ENCODE results near the gene RASSF8. TPM values are rescaled to one million over a fixed set of nuclear protein-coding genes. Genes with fewer than 3 reads are reported as not detected.

Gene RASSF8
- total RNA-seq, 2 donors from 2014 or later: 47.9 to 86.6 TPM

DNA sequence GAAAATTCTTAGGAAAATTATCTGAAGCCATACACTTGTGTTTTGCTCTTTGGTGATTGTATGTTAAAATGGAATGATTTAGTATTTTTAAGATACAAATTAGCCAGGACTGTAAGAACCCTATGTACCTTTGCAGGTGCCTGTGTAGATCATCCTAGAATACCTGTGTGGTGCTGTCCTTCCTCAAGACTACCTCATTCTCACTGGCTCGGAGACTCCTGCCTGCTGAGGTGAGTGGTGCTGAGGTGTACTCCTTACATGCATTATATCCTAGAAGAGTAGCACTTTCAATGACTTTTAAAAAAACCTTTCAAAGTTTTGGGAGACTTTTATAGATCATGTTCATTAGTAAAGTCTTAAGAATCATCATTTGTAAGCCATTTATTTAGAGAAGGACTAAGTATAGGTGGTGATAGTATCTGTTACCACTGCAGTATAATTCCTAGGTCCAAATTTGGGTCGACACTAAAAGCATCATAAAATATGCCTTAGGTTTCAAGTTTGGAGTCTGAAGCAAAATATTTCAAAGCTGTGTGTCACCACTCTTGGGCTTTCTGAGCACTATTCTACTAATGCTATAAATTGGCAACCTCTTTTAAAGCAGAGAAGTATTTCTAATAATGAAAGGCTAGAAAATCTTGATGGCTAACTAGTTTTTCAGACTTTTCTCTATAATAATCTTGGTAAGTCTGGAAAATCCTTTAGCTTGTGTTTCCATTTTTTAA is 36.6 kb downstream of the RASSF8 start:
- ATAC-seq (ENCODE audit: insufficient number of reproducible peaks, low FRiP score, low read depth) (no peak), DNase-seq (ENCODE audit: low spot score) (no peak)
- Histone ChIP-seq H3K9me3 (no peaks in the 10 kb centered on the region), H3K4me1 (ENCODE audit: control insufficient read depth in 1 of 2, low read depth in 2 of 2) (peaks cover 24 to 76% of the 10 kb centered on the region in 2 donors), H3K36me3 (no peaks in the 10 kb centered on the region), H3K27ac (peak overlapping the region; percentile 66 to 76), H3K4me3 (no peak overlapping the region), H3K27me3 (replicated peaks; ENCODE audit: insufficient read depth) (no peaks in the 10 kb centered on the region)
- TF ChIP-seq, protein P1, sequence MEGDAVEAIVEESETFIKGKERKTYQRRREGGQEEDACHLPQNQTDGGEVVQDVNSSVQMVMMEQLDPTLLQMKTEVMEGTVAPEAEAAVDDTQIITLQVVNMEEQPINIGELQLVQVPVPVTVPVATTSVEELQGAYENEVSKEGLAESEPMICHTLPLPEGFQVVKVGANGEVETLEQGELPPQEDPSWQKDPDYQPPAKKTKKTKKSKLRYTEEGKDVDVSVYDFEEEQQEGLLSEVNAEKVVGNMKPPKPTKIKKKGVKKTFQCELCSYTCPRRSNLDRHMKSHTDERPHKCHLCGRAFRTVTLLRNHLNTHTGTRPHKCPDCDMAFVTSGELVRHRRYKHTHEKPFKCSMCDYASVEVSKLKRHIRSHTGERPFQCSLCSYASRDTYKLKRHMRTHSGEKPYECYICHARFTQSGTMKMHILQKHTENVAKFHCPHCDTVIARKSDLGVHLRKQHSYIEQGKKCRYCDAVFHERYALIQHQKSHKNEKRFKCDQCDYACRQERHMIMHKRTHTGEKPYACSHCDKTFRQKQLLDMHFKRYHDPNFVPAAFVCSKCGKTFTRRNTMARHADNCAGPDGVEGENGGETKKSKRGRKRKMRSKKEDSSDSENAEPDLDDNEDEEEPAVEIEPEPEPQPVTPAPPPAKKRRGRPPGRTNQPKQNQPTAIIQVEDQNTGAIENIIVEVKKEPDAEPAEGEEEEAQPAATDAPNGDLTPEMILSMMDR (IDR thresholded peaks at IDR 0.05): no peak

DNA sequence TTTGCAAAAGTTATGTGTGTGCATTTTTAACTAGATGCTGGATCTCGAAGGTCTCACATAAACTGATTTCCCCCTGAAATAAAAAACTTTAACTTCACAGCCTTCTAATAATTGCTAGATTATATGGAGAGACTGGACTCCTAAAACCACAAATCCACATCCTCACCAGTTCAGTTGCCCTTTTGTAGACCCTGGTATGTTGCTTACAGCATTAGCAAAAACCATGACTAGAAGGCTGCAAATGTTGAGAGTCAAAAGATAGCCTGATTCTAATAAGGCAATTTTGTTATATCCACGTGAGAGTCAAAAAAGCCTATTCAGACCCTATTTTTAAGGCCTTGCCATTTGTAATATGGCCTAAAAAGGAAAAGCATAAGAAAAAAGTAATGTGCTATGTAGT is 37.4 kb downstream of the RASSF8 start:
- ATAC-seq (ENCODE audit: insufficient number of reproducible peaks, low FRiP score, low read depth): no peak
- Histone ChIP-seq H3K27ac (peak overlapping the region; percentile 66 to 76), H3K4me3 (no peak overlapping the region), H3K4me1 (ENCODE audit: control insufficient read depth in 1 of 2, low read depth in 2 of 2) (peaks cover 24 to 71% of the 10 kb centered on the region in 2 donors), H3K9me3 (no peaks in the 10 kb centered on the region), H3K36me3 (no peaks in the 10 kb centered on the region), H3K27me3 (replicated peaks; ENCODE audit: insufficient read depth) (no peaks in the 10 kb centered on the region)
- no peak for DNase-seq (ENCODE audit: low spot score)
- TF ChIP-seq, protein P1 (IDR thresholded peaks at IDR 0.05): no peak

DNA sequence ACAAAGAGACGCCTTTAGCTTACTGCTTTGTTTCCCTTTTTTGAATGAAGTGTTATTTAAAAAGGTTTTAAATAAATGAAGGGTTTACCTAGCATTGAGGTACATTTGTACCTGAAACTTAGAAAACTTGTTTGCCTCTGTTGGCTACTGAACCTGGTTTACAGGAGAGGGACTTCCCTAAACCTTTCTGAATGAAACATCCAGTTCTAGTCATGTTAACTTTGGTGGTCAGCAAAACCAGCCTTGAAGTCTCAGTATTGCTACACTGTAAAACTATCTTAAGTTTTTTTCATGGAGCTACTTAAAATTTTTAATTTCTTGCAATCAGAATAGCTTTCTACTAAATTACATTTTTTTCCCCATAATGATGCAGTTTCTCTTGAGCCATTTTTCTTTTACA is 38.2 kb downstream of the RASSF8 start:
- no peak for ATAC-seq (ENCODE audit: insufficient number of reproducible peaks, low FRiP score, low read depth)
- Histone ChIP-seq H3K27me3 (replicated peaks; ENCODE audit: insufficient read depth) (no peaks in the 10 kb centered on the region), H3K27ac (peak overlapping the region; percentile 37 to 66), H3K36me3 (no peaks in the 10 kb centered on the region), H3K4me1 (ENCODE audit: control insufficient read depth in 1 of 2, low read depth in 2 of 2) (peaks cover 24 to 64% of the 10 kb centered on the region in 2 donors), H3K4me3 (no peak overlapping the region), H3K9me3 (no peaks in the 10 kb centered on the region)
- DNase-seq (ENCODE audit: low spot score): no peak
- TF ChIP-seq, protein P1 (IDR thresholded peaks at IDR 0.05): no peak

DNA sequence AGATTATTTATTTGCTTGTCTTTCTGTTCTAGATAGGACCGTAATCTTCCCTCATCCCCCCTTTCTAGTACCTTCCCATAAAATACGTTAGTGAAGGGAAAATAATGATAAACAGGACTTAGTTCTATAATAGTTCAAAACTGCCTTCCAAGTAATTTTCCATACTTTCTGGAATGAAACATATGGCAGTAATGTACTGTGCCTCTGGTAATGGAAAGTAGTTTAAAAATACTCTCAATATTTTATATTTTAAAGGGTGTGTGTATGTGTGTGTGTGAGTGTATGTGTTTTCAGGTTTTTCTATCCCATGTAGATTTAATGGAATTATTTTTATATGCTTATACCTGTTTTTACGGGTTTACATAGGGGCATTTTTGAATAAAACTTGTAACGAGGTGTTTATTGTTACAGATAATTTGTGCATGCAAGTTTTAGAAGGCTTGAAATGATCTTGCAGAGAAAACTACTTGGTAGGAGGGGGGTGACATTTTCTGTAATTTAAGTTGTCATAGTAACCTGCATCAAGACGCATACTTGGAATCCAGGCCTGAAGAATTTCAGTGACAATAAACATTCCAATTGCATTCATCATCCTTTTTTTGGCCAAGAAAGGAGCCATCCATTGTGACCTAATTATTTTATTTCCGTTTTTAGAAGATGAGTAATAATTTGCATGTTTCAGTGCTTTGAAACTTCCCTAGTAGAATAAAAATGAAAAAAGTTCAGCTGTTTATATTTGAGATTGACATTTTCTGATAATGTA is 38.9 kb downstream of the RASSF8 start:
- Histone ChIP-seq H3K36me3 (no peaks in the 10 kb centered on the region), H3K9me3 (no peaks in the 10 kb centered on the region), H3K4me3 (no peak overlapping the region), H3K4me1 (ENCODE audit: control insufficient read depth in 1 of 2, low read depth in 2 of 2) (peaks cover 24 to 59% of the 10 kb centered on the region in 2 donors), H3K27me3 (replicated peaks; ENCODE audit: insufficient read depth) (no peaks in the 10 kb centered on the region), H3K27ac (peak overlapping the region; percentile 37 to 66)
- no peak for DNase-seq (ENCODE audit: low spot score)
- TF ChIP-seq, protein P1 (IDR thresholded peaks at IDR 0.05): no peak
- peak; percentile 48 for ATAC-seq (ENCODE audit: insufficient number of reproducible peaks, low FRiP score, low read depth)

DNA sequence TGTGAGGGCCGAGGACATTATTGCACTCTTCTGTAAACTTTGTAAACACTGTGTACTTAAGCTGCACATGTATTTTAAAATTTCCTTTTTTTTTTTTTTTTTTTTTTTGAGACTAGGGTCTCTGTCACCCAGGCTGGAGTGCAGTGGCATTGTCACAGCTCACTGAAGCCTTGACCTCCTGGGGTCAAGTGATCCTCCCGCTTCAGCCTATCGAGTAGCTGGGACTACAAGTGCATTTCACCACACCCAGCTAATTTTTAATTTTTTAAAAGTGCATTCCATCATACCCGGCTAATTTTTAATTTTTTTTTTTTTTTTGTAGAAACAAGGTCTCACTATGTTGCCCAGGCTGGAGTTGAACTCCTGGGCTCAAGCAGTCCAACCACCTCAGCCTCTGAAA is 42.4 kb downstream of the RASSF8 start:
- no peak overlapping the region for H3K27ac ChIP-seq
- H3K4me3 ChIP-seq: no peak overlapping the region
- TF ChIP-seq, protein P1 (IDR thresholded peaks at IDR 0.05): no peak
- H3K27me3 ChIP-seq (replicated peaks; ENCODE audit: insufficient read depth): no peaks in the 10 kb centered on the region
- no peaks in the 10 kb centered on the region for H3K36me3 ChIP-seq
- no peak for DNase-seq (ENCODE audit: low spot score)
- H3K9me3 ChIP-seq: no peaks in the 10 kb centered on the region
- peaks cover 18 to 24% of the 10 kb centered on the region in 2 donors for H3K4me1 ChIP-seq (ENCODE audit: control insufficient read depth in 1 of 2, low read depth in 2 of 2)
- no peak for ATAC-seq (ENCODE audit: insufficient number of reproducible peaks, low FRiP score, low read depth)

Data from thoracic aorta (tissue), 2 donors.